ENCODE measurements around the gene KCNQ5.

Gene KCNQ5

DNA sequence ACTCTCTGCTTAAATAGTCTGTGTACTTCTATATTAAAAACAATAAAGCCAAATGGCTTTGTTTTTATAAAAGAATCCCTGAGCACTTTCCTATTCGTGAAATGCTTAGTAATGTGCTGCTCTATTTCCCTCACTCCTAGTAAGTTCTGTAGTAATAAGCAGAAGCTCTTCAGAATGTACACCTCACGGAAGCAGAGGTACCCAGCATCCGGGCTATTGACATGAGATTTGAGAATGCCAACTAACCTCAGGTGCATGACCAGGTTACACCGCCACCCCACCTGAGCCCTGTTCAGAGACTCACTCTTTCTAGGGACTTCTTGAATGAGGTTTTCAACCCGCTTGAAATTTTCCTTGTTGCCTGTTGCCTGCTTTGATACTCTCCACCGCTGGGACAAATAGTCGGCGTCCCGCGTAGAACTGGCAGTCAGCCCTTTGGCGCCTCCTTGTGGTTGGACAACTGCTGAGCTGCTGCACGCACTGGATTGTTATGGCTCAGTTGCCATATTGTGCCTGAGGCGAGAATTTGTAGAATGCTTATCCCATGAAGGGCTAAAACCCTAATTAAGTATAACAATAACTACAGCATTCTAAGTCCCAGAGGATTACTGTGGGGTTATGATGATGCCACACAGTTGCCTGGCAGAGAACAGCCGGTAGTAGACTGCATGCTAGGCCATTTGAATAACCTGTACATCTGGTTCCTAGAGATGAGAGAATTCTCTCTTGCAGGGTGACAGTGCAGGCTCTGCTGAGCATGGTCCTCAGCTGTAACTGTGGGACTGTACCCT, 508.0 kb downstream of the KCNQ5 start:
- DNase-seq (ENCODE audit: low read depth): peak; percentile 73

- DNase-seq (ENCODE audit: low read depth): no peak
Observed at GRCh38 chr6:73131706-73132105, 509.8 kb downstream of the KCNQ5 start.

DNA sequence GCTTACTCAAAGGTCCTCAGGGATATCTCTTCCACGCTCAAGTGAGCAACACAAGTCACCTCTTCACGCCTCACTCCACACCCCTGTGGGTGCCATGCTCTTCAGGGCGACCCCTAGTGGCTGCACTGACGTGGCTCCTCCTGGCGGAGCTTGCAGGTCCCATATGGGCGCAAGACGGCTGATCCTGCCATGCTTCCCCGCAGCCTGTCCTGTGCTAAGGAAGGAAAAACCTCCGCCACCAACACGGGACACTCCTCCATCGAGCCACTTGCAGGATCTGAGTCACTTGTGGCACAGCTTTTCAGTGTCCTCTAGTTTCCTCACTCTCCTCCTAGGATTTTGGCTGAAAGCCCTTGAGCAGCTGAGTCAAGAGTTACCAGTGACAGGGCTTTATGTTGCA, 512.7 kb downstream of the KCNQ5 start:
- DNase-seq (ENCODE audit: low read depth): no peak

DNA sequence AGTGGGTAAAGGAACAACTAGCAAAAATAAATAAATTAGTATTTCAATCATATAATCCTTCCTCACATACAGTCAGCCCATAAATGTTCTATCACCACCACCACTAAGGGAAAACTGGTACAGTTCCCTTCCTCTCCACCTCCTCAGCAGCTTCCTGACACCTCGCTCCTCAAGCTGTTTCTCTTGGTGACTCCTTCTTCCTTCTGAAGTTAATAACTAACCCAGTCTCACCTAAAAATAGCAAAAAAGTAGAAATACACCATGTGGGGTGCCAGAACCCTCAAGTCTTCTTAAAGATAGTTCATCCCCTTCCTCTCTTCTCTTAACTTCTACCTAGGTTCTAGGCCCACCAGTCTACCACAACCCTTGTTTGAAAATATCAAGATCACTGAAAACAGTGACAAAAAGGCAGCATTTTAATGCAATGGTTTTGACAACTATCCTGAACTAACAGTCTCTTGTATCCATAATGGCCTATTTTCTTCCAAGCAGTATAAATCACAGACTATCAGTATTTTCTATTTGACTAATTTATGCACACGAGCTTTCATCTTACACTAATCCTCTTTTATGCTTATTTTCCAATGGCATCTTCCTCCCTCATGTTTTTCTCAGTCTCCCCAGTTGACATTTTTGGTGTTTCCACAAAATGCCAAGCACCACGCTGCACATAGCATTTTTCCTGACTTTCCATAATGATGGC, 518.0 kb downstream of the KCNQ5 start:
- DNase-seq (ENCODE audit: low read depth): no peak

DNA sequence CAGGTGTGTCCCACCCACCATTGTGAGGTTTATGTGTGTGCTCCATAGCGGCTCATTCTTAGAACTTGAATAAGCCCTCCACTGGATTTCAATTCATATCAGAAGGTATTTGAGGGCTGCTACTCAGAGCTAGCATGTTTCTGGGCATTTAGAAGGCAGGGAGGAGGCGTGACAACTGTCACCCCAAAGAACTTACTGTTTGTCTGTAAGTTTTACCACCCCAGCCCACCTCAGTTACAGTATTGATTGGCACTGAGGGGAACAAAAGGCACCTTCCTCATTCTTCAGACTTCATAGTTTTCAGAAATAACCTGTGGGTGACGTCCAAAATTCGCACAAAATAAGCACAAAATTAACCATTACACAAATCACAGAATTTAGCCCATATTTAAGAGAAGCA, 521.7 kb downstream of the KCNQ5 start:
- DNase-seq (ENCODE audit: low read depth): no peak

DNA sequence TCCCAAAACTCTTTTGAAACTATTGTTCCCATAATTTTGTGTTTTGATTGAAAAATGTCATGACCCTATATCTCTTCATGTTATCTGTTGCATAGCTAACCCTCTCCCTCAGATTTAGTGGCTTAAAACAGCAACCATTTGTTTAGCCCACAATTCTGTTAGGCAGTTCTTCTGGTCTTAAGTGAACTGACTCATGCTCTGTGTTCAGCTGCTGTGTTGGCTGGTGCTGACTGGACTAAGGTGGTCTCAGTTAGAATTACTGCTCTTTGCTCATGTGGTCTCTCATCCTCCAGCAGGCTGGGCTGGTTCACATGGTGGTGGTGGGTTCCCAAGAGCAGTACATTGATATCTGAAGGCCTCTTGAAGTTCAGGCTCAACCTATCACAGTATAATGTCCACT, 522.7 kb downstream of the KCNQ5 start:
- no peak for DNase-seq (ENCODE audit: low read depth)

GRCh38 chr6:73145690-73146089, 523.8 kb downstream of the KCNQ5 start:
- DNase-seq (ENCODE audit: low read depth): no peak

DNA sequence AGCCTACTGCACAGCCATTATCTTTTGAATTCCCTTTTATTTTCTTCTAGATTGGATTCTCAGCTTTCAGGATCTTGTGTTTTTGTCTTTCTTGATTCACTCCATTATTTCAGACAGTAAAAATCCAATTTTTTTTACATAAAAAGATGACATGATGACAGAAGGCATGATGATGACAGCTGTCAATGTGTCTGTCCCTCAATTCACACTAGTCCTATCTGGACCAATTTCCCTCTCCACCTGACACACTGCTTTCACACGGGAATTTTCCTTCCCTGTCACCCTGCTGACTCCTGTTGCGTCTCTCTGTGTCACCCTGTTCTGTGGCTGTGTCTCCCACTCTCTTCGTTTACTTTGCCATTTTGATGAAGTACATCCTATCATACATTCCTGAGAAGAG, 529.9 kb downstream of the KCNQ5 start:
- no peak for DNase-seq (ENCODE audit: low read depth)

DNA sequence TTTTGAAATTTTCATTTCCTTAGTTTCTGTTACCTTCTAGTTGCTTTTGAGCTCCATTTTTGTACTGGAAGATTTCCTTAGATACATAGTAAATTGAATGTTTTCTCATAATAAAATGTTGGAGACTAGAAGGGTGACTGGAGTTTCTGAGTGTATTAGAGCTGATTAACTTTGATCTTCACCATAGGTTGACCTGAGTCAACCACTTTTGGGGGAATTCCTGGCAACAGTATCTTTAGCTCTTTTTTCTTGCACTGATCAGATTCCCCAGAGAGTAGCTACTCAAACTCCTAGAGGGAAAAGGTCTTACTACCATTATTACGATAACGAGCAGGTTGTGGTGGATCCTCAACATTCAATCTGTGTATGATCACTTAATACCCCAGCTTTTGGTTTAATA, 530.7 kb downstream of the KCNQ5 start:
- DNase-seq (ENCODE audit: low read depth): no peak

DNA sequence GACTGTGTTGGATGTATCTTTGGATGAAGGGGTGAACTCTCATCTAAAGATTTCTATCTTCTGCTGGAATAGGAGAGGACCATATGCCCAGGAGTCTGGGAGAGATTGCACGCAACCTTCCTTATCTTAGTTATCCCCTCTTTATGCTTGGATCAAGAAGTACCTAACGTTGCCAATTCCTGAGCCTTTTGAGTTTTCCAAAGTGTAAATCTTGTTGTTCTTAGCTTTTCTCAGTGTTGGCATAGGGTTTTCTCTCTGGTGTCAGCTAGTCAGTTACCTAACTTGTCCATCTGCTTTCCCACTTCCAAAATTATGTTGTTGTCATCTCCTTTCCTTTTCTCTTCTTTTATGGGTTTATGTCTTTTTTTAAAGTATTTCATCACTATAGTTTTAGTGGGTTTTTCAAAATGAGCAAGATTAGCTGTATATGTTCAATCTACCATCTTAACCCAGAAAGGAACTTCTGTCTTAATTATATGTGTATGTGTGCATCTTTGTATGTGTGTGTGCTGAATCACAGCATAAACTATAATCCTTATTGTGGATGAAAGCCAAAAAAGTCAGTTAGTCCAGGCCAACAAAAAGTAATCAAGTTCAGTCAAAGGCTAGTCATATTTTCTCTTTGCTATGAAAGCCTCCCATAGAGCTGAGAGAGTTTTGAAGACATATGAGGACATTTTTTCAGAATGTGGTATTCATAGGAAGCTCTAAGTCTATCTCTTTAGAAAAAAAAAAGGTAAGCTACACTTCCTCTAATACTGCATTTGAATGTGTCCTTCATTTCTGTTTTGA, 531.3 kb downstream of the KCNQ5 start:
- DNase-seq (ENCODE audit: low read depth): no peak

GRCh38 chr6:73156793-73157767, 535.2 kb downstream of the KCNQ5 start:
- DNase-seq (ENCODE audit: low read depth): no peak

DNA sequence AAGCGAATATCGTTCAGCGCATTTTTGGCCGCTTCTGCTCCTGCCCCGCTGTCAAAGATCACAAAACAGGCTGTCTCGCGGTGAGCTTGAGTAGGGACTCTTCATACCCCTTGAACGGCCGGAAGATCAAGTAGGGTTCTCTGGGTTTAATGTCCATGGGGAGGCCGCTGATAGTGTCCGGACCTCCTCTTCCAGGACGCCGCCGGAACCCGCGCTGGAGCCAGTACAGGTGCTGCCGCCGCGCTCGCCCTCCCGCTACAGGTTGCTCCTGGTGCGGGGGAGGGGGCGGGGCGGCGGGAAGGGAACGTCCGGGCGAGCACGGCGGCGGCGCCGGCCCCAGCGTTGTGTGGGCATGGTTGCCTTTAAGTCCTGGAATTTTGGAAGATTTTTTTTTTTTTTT, 536.0 kb downstream of the KCNQ5 start:
- no peak for DNase-seq (ENCODE audit: low read depth)

DNA sequence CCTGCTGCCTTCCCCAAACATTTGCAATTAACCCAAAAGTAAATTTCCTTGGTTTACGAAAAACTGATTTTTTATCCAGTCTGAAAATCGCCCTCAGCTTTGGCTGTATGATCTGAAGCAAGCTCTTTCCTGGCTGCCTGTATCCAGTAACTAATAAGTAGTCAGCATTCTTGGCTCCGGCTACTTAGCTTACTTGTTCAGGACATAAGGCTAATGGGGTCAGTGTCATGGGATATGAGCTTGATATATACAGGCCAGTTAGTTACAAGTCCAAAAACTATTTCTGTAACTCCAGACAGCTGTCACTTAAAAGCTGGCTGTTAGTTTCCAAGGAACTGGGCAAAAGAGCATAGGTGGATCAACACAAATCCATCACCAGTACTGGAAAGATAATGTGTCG, 547.2 kb downstream of the KCNQ5 start:
- no peak for DNase-seq (ENCODE audit: low read depth)

- DNase-seq (ENCODE audit: low read depth): no peak
Observed at GRCh38 chr6:73169633-73170032, 547.8 kb downstream of the KCNQ5 start.

DNA sequence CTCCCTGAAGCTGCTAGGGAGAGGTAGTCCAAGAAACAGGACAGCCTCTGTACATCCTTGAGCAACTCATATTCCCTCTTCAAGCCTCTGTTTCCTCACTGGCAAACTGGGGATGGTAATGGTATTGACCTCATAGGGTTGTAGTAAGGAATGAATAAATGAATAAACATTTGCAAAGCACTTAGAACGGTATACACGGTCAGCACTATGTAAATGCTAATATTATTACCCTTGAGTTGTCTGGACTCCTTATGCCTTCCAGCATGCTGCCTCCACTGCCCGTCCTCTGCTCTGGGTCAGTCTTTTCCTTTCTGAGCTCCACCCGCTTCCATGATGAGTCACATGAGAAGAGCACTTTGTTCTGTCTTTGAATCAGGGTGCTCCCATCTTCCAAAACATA, 552.8 kb downstream of the KCNQ5 start:
- DNase-seq (ENCODE audit: low read depth): no peak

- no peak for DNase-seq (ENCODE audit: low read depth)
Observed at GRCh38 chr6:73176057-73176456, 554.2 kb downstream of the KCNQ5 start.

DNA sequence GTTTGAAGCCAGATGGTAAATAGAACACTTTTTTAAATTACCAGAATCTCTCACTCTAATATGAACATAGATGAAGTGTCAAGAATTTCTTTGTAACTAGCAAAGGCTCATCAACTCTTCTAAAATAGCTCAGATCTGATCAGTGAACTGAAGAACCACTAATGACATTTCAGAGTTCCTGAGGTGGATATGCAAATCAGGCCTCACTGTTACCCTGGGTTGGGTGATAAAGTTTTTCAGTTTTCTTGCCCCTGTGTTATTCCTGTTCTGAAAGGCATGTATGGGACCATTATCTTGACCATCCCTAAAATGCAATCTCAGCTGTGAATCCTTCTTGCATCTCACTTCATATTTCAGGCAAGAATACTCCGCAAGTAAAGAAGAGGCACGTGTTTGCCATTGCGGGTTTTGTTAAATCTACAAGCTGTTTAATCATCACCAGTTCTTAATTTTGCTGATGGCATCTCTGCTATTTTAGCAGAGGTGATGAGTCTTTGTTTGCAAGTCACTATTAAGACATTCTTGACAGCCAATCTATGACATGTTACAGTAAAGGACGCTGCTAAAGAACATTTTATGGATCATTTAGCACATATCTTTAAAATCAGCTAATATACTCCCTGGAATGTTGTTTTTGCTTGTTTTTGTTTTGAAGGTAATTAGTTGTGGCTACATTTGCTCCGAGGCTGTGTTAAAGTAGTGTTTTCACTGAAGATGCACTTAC, 555.5 kb downstream of the KCNQ5 start:
- no peak for DNase-seq (ENCODE audit: low read depth)

- no peak for DNase-seq (ENCODE audit: low read depth)
Observed at GRCh38 chr6:73180076-73180738, 558.3 kb downstream of the KCNQ5 start.

DNA sequence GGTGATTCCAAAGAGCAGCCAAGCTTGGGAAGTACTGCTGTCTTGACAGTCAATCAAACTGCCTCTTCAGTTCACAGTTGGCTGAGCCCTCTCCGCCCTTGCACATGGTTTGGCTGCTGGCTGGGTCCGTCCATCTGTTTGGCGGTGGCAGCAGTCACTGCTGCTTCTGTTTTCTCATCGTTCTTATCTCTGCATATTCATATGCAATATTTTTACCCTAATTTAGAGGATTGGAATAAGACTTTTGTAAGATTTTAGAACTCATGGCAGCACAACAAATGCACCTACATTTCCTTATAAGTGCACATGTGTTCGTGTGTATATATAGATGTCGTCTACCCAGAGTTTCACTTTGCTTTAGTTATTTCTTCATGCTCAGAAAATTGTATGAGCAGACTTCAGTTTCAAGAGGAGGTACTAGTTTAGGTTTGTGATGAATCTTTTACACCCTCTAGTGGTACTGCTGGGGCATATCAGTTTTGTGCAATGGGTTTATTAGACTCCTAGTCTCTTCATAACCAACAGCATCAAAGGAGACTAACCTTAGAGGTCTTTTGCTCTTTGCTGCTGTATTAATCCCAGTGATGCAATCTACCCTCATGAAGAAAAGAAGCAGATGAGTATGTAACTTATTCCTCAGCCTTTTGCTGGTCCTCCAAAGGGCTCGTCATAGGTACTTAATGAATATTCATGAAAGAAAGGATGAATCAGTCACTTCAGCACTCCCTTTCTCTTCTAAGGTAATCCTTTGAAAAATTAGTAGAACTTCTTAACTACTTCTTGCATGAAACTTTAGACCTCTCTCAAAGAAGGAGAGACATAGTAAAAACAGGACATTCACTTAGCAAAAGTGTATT, 559.1 kb downstream of the KCNQ5 start:
- DNase-seq (ENCODE audit: low read depth): no peak
